SU-DHL-6 (cell line): ENCODE measurements around the gene SPINDOC.

Source experiments
- CTCF ChIP-seq: fragments of 200-600 bp; sonication (generic); IDR thresholded peaks from one replicate; pipeline ENCODE4 v1.5.1; 2017; ENCODE audit warnings: antibody characterized with exemption, mild to moderate bottlenecking, low read length, moderate library complexity; ENCODE audit not compliant: insufficient read depth, poor library complexity, severe bottlenecking
- EZH2phosphoT487 ChIP-seq: fragments of 200-600 bp; sonication (generic), shearing (Covaris generic); conservative IDR thresholded peaks from 2 replicates; pipeline ENCODE4 v1.6.1; 2018; ENCODE audit warnings: mild to moderate bottlenecking, antibody characterized with exemption, low read length, moderate library complexity, mixed read lengths

GRCh38 chr11:63791495-63792167, 21.6 kb upstream of the SPINDOC start:
- TF ChIP-seq CTCF (no peak), EZH2phosphoT487 (no peak)
